Measurements from ENCODE around the gene MARF1. TPM values are rescaled to one million over a fixed set of nuclear protein-coding genes. Genes with fewer than 3 reads are reported as not detected.

MARF1 gene
- total RNA-seq, 4 donors from 2014 or later: 16.8 to 33.8 (median 19.2) TPM

DNA sequence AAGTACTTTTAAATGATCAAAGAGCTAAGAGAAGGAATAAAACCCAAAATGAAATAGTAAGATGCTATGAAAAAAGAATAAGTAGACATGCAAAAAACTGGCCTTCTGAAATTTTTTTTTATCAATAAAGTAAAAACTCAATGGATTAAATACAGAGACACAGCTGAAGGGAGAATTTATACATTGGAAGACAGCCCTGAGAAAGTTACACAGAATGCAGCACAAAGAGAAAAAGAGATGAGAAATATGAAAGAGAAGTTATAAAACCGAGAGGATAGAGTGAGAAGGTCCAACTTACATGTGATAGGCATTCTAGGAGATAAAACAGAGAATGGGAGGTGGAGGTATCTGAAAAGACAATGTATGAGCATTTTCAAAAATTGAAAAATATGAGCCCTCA is 57.0 kb downstream of the MARF1 start:
- peaks cover 0 to 6% (median 0%) of the 10 kb centered on the region in 3 donors for H3K9me3 ChIP-seq

DNA sequence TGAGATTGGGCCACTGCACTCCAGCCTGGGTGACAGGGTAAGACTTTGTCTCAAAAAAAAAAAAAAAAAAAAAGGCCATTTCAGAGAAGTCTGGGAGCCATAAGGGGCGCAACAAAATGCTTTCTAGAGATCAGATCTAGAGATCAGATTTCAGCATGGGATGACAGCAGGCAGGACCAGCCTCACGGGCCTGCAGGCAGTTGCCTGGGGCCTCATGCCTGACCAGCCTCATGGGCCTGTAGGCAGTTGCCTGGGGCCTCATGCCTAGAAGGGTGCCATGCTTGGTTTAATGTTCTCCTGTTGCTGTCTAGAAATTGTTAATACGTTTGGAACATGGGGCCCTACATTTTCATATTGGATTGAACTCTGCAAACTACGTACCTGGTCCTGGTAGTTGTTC is 59.4 kb downstream of the MARF1 start:
- intact Hi-C loops (cut with DNase I): no loop called here
- Histone ChIP-seq H3K4me1 (peaks cover 0 to 12% (median 7%) of the 10 kb centered on the region in 3 donors), H3K27me3 (no peaks in the 10 kb centered on the region), H3K27ac (no peak overlapping the region), H3K4me3 (no peak overlapping the region), H3K36me3 (peaks cover 5 to 54% (median 5%) of the 10 kb centered on the region in 3 donors), H3K9me3 (peaks cover 0 to 6% (median 0%) of the 10 kb centered on the region in 3 donors)
- no peak for DNase-seq
- WGBS, 2 donors: 83 to 84% methylated on average over 4 of the region's 4 CpGs
- no peak for TF ChIP-seq POLR2A (IDR thresholded peaks at IDR 0.05)
- TF ChIP-seq, protein P1, sequence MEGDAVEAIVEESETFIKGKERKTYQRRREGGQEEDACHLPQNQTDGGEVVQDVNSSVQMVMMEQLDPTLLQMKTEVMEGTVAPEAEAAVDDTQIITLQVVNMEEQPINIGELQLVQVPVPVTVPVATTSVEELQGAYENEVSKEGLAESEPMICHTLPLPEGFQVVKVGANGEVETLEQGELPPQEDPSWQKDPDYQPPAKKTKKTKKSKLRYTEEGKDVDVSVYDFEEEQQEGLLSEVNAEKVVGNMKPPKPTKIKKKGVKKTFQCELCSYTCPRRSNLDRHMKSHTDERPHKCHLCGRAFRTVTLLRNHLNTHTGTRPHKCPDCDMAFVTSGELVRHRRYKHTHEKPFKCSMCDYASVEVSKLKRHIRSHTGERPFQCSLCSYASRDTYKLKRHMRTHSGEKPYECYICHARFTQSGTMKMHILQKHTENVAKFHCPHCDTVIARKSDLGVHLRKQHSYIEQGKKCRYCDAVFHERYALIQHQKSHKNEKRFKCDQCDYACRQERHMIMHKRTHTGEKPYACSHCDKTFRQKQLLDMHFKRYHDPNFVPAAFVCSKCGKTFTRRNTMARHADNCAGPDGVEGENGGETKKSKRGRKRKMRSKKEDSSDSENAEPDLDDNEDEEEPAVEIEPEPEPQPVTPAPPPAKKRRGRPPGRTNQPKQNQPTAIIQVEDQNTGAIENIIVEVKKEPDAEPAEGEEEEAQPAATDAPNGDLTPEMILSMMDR (IDR thresholded peaks at IDR 0.05): no peak

More for the DNA sequence above, 57.0 kb downstream of the MARF1 start:
- Histone ChIP-seq H3K36me3 (peaks cover 5 to 58% (median 5%) of the 10 kb centered on the region in 3 donors), H3K27me3 (no peaks in the 10 kb centered on the region), H3K4me3 (no peak overlapping the region), H3K4me1 (peaks cover 10 to 33% (median 24%) of the 10 kb centered on the region in 3 donors), H3K27ac (no peak overlapping the region)
- 88 to 96% methylated on average over 1 of the region's 1 CpG for WGBS, 2 donors
- no peak for DNase-seq
- no peak for TF ChIP-seq POLR2A (IDR thresholded peaks at IDR 0.05)
- TF ChIP-seq, protein P1 (IDR thresholded peaks at IDR 0.05): no peak
- intact Hi-C loops (cut with DNase I): no loop called here

- 74 to 76% methylated on average over 8 to 9 of the region's 10 CpGs for WGBS, 2 donors
- H3K9me3 ChIP-seq: peaks cover 0 to 6% (median 0%) of the 10 kb centered on the region in 3 donors
- no peak overlapping the region for H3K4me3 ChIP-seq
- no peaks in the 10 kb centered on the region for H3K27me3 ChIP-seq
- peaks cover 0 to 37% (median 0%) of the 10 kb centered on the region in 3 donors for H3K36me3 ChIP-seq
- H3K4me1 ChIP-seq: peaks cover 0 to 28% (median 16%) of the 10 kb centered on the region in 3 donors
- intact Hi-C loops (cut with DNase I): no loop called here
- no peak for DNase-seq
- no peak for TF ChIP-seq POLR2A (IDR thresholded peaks at IDR 0.05)
- TF ChIP-seq, protein P1 (IDR thresholded peaks at IDR 0.05): no peak
- peak overlapping the region in 2 of 4 donors; percentile 21 to 69 for H3K27ac ChIP-seq
These were observed 61.7 kb downstream of the MARF1 start for GRCh38 chr16:15581127-15581815.

- H3K9me3 ChIP-seq: no peaks in the 10 kb centered on the region
- no peak for TF ChIP-seq POLR2A (IDR thresholded peaks at IDR 0.05)
- TF ChIP-seq, protein P1 (IDR thresholded peaks at IDR 0.05): no peak
- H3K27me3 ChIP-seq: no peaks in the 10 kb centered on the region
- intact Hi-C loops (cut with DNase I): no loop called here
- no peak overlapping the region for H3K4me3 ChIP-seq
- WGBS, 2 donors: 88 to 95% methylated on average over 2 to 4 of the region's 4 CpGs
- DNase-seq: no peak
- peaks cover 0 to 26% (median 0%) of the 10 kb centered on the region in 3 donors for H3K36me3 ChIP-seq
- H3K27ac ChIP-seq: no peak overlapping the region
- peaks cover 0 to 38% (median 16%) of the 10 kb centered on the region in 3 donors for H3K4me1 ChIP-seq
These were observed 64.1 kb downstream of the MARF1 start for GRCh38 chr16:15578824-15579223.

Measured in esophagus squamous epithelium (tissue), 5 donors.